HUES6 (cell line): ENCODE measurements around the gene IGLL5.

Experiments
- H3K27ac ChIP-seq: 2 replicates; pipeline ENCODE4 v1.7.0; 2013; ENCODE audit warnings: low read depth, mild to moderate bottlenecking, low read length, inconsistent platforms
- H3K27me3 ChIP-seq: 2 replicates; pipeline ENCODE4 v1.6.1; 2013; ENCODE audit warnings: low read length; ENCODE audit not compliant: control insufficient read depth, insufficient read depth
- H3K36me3 ChIP-seq: 2 replicates; pipeline ENCODE4 v1.6.1; 2013; ENCODE audit warnings: low read length; ENCODE audit not compliant: control insufficient read depth, insufficient read depth
- H3K4me1 ChIP-seq: 2 replicates; pipeline ENCODE4 v1.6.1; 2013; ENCODE audit warnings: low read length; ENCODE audit not compliant: control insufficient read depth, insufficient read depth
- H3K4me3 ChIP-seq: 2 replicates; pipeline ENCODE4 v1.5.1; 2013; ENCODE audit warnings: low read depth, low read length
- H3K9ac ChIP-seq: one replicate; pipeline ENCODE4 v1.6.1; 2013; ENCODE audit warnings: mild to moderate bottlenecking, low read length
- H3K9me3 ChIP-seq: 2 replicates; pipeline ENCODE4 v1.6.1; 2013; ENCODE audit warnings: low read depth, low read length; ENCODE audit not compliant: control insufficient read depth, insufficient read depth

The IGLL5 gene

DNA sequence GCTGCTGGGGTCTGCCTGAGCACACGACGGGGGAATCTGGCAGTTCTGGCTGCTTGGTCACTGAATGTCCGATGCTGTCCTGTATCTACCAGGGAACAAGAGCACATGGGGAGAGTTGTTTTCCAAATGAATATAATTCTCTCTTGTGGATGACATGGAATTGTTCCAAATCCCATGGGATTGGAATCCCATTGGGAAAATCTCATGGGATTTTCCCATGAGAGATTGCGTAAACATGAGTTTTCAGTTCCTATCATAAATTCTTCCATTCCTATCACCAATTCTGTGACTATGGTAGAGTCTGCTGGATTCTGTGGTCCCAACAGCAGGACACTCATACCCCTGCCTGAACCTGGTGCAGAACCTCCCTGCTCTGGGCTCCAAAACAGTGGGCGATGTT is 35.6 kb upstream of the IGLL5 start:
- H3K27ac ChIP-seq: no peak overlapping the region
- H3K4me3 ChIP-seq: no peak overlapping the region
- H3K27me3 ChIP-seq: peaks cover 78% of the 10 kb centered on the region
- no peaks in the 10 kb centered on the region for H3K9me3 ChIP-seq
- peaks cover 4% of the 10 kb centered on the region; the same call in 1 of the 2 replicates for H3K4me1 ChIP-seq
- H3K36me3 ChIP-seq: no peaks in the 10 kb centered on the region
- H3K9ac ChIP-seq: no peak overlapping the region

DNA sequence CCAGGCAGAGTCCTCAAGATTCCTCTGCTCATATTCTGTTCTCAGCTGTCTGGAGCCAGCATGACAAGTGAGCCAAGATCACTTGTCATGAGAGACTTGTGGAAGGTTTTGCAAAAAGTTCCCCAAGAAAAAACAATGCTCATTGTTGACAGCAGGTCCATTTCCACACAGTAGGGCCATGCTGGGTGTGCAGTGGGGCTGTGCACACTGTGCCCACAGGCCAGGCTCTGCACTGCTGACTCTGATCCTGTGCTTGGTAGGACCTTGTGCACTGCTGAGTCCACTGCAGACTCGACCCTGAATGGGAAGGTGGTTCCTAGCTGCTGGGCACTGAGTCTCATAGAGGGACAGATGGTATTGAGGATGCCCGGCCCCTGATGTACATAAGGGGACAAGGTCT is 33.9 kb upstream of the IGLL5 start:
- Histone ChIP-seq H3K36me3 (no peaks in the 10 kb centered on the region), H3K4me3 (no peak overlapping the region), H3K9me3 (no peaks in the 10 kb centered on the region), H3K4me1 (peaks cover 4% of the 10 kb centered on the region; the same call in 1 of the 2 replicates), H3K27ac (no peak overlapping the region), H3K9ac (no peak overlapping the region), H3K27me3 (peaks cover 79% of the 10 kb centered on the region)

DNA sequence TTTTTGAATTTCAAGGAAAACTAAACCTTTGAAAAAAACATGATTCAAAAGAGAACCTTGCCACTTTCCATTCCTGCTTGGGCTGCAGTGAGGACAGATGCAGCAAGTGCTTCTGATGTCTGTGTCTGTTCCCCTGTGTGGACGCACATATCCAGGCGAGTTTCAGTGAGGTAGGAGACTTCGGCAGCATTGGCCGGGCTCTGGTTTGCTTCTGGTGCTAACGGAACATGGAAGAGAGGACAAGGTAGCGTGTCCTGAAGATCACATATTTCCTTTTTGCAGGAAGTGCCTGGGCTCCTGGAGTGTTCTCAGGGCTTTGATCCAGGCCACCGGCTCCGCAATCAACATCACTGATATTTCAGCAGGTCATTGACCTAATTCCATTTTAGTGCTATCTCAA is 33.1 kb upstream of the IGLL5 start:
- no peaks in the 10 kb centered on the region for H3K9me3 ChIP-seq
- no peaks in the 10 kb centered on the region for H3K36me3 ChIP-seq
- H3K4me1 ChIP-seq: peaks cover 4% of the 10 kb centered on the region; the same call in 1 of the 2 replicates
- H3K4me3 ChIP-seq: no peak overlapping the region
- H3K9ac ChIP-seq: no peak overlapping the region
- H3K27me3 ChIP-seq: peaks cover 80% of the 10 kb centered on the region
- H3K27ac ChIP-seq: no peak overlapping the region

DNA sequence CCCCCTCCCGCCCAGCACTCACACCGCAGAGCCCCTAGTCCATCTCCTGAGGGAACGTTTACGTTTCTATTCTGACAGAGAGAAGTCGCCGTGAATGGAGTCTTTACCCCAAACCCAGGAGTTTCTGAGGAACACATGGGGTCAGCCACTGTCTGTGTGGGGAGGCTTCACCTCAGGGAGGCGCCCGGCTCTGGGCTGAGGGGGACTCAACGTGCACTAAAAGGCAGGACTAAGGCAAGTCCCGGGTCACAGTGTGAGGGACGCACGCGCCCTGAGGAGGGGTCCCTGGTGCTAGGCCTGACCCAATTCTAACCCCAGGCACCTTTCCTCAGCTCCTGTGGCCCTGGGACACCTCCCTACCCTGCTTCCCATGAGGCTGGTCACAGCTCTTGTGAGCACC is 32.5 kb upstream of the IGLL5 start:
- Histone ChIP-seq H3K9me3 (no peaks in the 10 kb centered on the region), H3K36me3 (no peaks in the 10 kb centered on the region), H3K27me3 (peaks cover 80% of the 10 kb centered on the region), H3K9ac (no peak overlapping the region), H3K4me1 (peaks cover 4% of the 10 kb centered on the region; the same call in 1 of the 2 replicates), H3K27ac (no peak overlapping the region), H3K4me3 (no peak overlapping the region)

DNA sequence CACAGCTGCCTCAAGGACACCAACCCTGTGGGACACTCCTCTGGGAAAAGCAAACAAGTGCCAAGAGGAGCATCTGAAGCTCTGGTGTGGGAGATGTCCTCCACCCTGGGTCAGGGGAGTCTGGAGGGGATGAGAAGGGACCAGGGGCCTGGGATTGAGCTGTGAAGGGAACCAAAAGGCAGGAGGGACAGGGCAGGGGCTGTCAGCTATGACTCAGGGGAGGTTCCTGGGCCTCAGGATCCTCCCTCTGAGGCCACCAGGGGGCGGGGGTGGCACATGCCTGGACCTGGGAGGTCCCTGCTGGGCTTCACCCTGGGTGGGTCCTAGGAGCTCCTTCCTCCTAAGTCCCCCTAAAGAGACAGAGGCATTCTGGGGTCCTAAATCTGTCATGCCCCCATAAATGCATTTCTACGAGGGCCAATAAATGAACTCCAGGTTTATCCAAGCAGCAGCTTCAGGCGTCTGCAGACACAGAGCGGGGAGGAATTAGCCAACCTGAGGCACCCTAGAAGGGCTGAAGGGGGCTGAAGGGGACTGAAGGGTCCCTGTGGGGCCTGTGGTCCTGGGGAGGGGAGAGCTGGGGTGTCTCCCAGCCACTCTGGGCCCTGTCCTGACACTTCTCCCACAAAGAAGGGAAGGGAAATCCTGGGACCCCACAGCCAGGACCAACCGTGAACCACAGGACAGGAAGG is 31.9 kb upstream of the IGLL5 start:
- peaks cover 4% of the 10 kb centered on the region; the same call in 1 of the 2 replicates for H3K4me1 ChIP-seq
- peaks cover 80% of the 10 kb centered on the region for H3K27me3 ChIP-seq
- H3K36me3 ChIP-seq: no peaks in the 10 kb centered on the region
- no peak overlapping the region for H3K4me3 ChIP-seq
- H3K27ac ChIP-seq: no peak overlapping the region
- H3K9ac ChIP-seq: no peak overlapping the region
- H3K9me3 ChIP-seq: no peaks in the 10 kb centered on the region

DNA sequence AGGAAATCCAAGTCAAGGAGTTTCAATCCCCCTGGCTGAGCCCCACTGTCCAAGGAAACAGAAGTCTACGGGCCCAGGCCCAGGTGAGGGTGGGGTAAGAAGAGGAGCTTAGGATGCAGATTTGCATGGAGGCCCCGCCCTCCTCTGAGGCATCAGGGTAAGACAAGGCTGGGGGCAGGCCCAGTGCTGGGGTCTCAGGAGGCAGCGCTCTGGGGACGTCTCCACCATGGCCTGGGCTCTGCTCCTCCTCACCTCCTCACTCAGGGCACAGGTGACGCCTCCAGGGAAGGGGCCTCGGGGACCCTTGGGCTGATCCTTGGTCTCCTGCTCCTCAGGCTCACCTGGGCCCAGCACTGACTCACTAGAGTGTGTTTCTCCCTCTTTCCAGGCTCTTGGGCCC is 31.3 kb upstream of the IGLL5 start:
- Histone ChIP-seq H3K27me3 (peaks cover 80% of the 10 kb centered on the region), H3K9ac (no peak overlapping the region), H3K36me3 (no peaks in the 10 kb centered on the region), H3K9me3 (no peaks in the 10 kb centered on the region), H3K4me3 (no peak overlapping the region), H3K4me1 (peaks cover 4% of the 10 kb centered on the region; the same call in 1 of the 2 replicates), H3K27ac (no peak overlapping the region)

DNA sequence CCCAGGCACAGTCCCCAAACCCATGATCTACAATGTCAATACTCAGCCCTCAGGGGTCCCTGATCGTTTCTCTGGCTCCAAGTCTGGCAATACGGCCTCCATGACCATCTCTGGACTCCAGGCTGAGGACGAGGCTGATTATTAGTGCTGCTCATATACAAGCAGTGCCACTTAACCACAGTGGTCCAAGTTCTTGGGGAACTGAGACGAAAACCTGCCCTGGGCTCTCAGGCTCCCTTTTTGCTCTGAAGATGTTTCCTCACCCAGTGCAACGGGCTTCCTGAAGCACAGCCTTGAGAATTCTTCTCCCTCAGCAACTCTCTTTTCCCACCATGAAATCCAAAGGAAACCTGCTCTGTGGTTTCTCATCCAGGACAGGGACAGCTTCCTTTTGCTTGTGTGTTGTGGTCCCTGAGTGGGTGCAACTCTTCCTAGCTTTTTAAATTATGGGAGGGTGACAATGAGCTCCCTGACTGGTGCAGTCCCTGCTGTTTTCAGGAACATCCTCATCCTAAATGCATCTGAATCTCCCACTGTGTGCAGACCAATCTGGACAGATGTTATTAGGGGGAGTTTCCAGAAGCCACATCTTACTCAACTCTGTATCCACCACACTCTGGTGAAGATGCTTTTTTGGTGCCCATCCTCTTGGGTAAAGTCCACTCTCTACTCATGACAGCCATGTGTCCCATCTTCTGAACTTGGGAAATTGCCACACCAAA is 30.6 kb upstream of the IGLL5 start:
- Histone ChIP-seq H3K4me3 (no peak overlapping the region), H3K9me3 (no peaks in the 10 kb centered on the region), H3K27me3 (peaks cover 80% of the 10 kb centered on the region), H3K36me3 (no peaks in the 10 kb centered on the region), H3K9ac (no peak overlapping the region), H3K27ac (no peak overlapping the region), H3K4me1 (peaks cover 4% of the 10 kb centered on the region; the same call in 1 of the 2 replicates)

DNA sequence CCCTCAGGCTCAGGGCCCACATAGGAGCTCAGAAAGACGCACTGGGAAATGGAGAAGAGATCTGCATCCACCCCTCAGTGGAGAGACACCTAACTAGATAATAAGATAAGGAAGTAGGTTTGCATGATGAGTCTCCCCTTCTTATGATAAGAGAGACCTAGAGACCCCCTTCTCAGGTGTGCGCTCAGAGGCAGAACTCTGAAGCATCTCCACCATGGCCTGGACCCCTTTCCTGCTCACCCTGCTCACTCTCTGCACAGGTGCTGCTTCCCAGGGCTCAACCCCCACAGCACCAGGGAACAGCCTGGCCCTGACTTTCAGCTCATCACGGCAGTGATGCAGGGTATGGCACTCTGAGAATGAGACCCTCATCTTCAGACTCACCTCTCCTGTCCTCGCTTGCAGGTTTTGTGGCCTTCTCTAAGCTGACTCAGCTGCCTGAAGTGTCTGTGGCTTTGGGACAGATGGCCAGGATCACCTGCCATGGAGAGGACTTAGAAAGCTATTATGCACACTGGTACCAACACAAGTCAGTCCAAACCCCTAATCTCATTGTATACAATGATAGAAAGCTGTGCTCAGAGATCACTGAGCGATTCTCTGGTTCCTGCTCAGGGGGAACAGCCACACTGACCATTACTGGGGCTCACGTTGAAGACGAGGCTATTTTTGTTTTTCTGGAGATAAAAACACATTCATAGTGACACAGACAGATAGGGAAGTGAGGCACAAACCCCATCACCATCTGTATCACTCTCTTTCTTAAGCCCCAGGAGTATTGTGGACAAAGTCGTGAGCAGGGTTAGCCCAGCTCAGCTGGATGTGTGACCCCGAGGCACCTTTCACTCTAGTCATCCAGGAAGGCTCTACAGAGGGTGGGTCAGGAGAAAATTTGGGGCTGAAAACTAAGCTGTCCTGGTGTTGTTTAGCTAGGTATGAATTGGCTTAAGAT is 29.7 kb upstream of the IGLL5 start:
- Histone ChIP-seq H3K4me3 (no peak overlapping the region), H3K36me3 (no peaks in the 10 kb centered on the region), H3K4me1 (peaks cover 4% of the 10 kb centered on the region; the same call in 1 of the 2 replicates), H3K9ac (no peak overlapping the region), H3K9me3 (no peaks in the 10 kb centered on the region), H3K27ac (no peak overlapping the region), H3K27me3 (peaks cover 76% of the 10 kb centered on the region)

DNA sequence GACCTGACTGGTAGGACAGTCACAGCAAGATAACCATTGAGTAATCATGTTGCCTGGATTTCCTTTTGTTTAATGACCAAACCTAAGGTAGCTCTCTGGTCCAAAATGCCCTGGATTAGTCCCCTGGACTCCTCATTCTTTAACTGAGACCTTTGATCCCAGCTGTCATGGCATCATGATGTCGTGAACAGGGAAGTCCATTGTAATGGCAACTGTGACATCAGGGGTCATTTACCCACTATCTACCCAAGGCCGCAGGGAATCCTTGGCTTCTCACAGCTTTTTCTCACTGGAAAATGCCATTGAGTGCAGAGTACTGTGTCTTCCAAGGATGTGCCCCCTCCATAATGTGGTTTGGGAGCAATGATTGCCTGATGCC is 29.1 kb upstream of the IGLL5 start:
- Histone ChIP-seq H3K4me1 (peaks cover 4% of the 10 kb centered on the region; the same call in 1 of the 2 replicates), H3K4me3 (no peak overlapping the region), H3K9me3 (no peaks in the 10 kb centered on the region), H3K9ac (no peak overlapping the region), H3K27me3 (peaks cover 76% of the 10 kb centered on the region), H3K36me3 (no peaks in the 10 kb centered on the region), H3K27ac (no peak overlapping the region)

DNA sequence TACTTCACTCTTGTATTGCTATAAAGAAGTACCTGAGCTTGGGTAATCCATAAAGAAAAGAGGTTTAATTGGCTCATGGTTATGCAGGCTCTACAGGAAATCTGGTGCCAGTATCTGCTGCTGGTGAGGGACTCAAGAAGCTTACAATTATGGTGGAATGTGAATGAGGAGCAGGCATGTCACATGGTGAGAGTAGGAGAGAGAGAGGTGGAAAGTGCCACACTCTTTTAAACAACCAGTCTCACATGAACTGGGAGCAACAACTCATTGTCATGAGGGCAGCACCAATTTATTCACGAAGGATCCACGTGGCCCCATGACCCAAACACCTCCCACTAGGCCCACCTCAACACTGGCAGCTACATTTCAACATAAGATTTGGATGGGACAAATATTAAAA is 24.6 kb upstream of the IGLL5 start:
- Histone ChIP-seq H3K9ac (no peak overlapping the region), H3K4me1 (no peaks in the 10 kb centered on the region), H3K36me3 (no peaks in the 10 kb centered on the region), H3K4me3 (no peak overlapping the region), H3K27ac (no peak overlapping the region), H3K9me3 (no peaks in the 10 kb centered on the region), H3K27me3 (peaks cover 95% of the 10 kb centered on the region)
